GM06990 (cell line): ENCODE data around the gene ARHGAP22.

Experiments
- DNase-seq: peaks from one replicate; pipeline ENCODE4 v3.0.0-alpha.2; 2011; ENCODE audit not compliant: insufficient read length; ENCODE audit errors: extremely low read depth
- H3K27me3 ChIP-seq: replicated peaks from 2 replicates; pipeline ENCODE4 v1.6.0; 2011; ENCODE audit warnings: low read length; ENCODE audit not compliant: control insufficient read depth, insufficient read depth
- H3K36me3 ChIP-seq: 2 replicates; pipeline ENCODE4 v1.5.1; 2011; ENCODE audit warnings: low read length; ENCODE audit not compliant: control insufficient read depth, insufficient read depth
- H3K4me3 ChIP-seq: replicated peaks from 2 replicates; pipeline ENCODE4 v1.5.1; 2011; ENCODE audit warnings: low read depth, mild to moderate bottlenecking, control low read depth, low read length
- TF ChIP-seq, protein P1 (sequence below): IDR thresholded peaks from 2 replicates; pipeline ENCODE4 v1.5.1; 2011; ENCODE audit warnings: low read length, control low read depth, mild to moderate bottlenecking, inconsistent platforms; ENCODE audit not compliant: insufficient read depth, poor library complexity, severe bottlenecking

Gene ARHGAP22

DNA sequence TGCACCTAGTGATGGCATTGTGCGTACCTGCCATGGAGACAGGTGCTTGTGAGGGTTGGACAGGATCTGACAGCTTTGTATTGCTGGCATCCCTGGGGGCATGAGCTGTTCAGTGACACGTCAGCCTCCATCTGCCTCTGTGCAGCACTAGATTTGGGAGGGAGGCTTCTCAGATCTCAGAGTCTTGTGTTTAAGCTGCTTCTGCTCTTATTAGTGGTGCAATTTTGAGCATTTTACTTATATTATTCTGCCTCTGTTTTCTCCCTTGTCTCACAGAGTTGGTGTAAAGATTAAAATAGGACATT lies 5.1 kb downstream of the ARHGAP22 start:
- no peak for DNase-seq
- H3K27me3 ChIP-seq: no peaks in the 10 kb centered on the region; the same call in 1 of the 2 replicates
- TF ChIP-seq, protein P1, sequence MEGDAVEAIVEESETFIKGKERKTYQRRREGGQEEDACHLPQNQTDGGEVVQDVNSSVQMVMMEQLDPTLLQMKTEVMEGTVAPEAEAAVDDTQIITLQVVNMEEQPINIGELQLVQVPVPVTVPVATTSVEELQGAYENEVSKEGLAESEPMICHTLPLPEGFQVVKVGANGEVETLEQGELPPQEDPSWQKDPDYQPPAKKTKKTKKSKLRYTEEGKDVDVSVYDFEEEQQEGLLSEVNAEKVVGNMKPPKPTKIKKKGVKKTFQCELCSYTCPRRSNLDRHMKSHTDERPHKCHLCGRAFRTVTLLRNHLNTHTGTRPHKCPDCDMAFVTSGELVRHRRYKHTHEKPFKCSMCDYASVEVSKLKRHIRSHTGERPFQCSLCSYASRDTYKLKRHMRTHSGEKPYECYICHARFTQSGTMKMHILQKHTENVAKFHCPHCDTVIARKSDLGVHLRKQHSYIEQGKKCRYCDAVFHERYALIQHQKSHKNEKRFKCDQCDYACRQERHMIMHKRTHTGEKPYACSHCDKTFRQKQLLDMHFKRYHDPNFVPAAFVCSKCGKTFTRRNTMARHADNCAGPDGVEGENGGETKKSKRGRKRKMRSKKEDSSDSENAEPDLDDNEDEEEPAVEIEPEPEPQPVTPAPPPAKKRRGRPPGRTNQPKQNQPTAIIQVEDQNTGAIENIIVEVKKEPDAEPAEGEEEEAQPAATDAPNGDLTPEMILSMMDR: no peak
- H3K4me3 ChIP-seq: no peak overlapping the region
- no peaks in the 10 kb centered on the region for H3K36me3 ChIP-seq

GRCh38 chr10:48598936-48599829 lies 5.7 kb downstream of the ARHGAP22 start:
- no peak for DNase-seq
- H3K36me3 ChIP-seq: no peaks in the 10 kb centered on the region

DNA sequence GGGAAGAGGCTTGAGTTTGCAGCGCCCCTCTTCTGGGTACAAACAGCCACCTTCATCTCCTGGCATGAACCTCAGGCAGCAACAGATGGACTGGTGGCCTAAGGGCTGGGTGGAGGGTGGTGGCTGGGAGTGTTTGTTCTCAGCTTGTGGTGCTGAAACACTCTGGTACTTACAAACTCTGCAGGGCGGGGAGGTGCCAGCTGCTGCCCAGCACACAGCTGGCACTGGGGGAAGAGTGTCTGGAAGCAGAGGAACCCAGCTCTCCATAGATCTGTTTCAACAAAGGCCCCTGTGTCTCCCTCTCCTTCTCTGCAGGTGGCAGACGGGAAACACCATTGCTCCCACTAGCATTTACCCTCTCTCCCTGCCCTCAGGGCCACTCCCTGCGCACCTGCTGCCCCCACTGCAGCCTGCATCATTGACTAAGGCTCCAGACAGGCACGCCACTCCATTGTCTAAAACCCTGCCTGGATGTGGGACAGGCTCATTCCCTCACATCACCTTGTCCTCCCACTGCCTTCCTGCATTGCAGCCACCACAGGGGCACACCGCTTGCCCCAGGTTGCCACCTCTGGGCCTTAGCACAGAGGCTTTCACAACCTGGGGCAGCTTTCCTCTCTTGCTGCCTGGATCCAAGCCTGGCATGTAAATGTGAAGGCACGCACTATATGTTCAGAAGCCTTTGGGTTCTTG lies 6.5 kb downstream of the ARHGAP22 start:
- TF ChIP-seq, protein P1: no peak
- no peak overlapping the region for H3K4me3 ChIP-seq
- H3K36me3 ChIP-seq: no peaks in the 10 kb centered on the region
- peaks cover 1% of the 10 kb centered on the region for H3K27me3 ChIP-seq
- DNase-seq: no peak

More at GRCh38 chr10:48598936-48599829, 5.7 kb downstream of the ARHGAP22 start:
- Histone ChIP-seq H3K27me3 (peaks cover 1% of the 10 kb centered on the region), H3K4me3 (no peak overlapping the region)
- TF ChIP-seq, protein P1: no peak

- TF ChIP-seq, protein P1: no peak
- H3K4me3 ChIP-seq: no peak overlapping the region
- no peak for DNase-seq
- peaks cover 1% of the 10 kb centered on the region for H3K27me3 ChIP-seq
- no peaks in the 10 kb centered on the region for H3K36me3 ChIP-seq
Observed at GRCh38 chr10:48595539-48595932, 9.3 kb downstream of the ARHGAP22 start.

DNA sequence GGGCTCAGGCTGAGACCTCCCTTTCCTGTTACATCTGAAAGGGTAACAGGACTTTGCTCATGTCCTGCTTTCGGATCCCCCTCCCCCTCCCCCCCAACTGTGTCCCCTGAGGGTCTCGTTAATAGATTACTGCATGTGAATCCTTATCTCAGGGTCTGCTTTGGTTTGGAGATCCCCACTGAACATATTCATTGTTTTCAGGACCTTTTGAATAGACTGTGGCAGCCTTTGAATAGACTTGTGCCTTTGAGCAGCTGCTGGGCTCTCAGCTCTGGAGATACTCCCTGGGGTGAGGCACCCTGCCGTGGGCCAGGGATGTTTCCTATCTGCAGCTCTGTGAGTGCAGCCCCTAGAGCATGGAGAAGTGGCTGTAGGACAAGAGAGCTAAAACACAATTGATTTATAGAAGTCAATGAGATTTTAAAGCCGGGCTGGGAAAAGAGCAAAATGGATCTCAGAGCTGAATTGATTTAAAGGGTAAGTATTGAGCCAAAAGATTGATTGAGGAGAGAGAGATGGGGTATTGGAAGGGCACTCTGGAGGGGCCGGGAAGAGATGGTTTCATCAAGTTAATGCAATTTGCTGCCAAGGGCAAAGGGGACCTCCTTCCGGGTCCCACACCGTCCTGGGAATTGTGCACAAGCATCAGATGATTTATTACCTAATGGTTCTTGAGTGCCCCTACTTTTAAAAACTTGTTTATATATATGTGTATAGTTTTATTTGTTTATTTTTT lies 9.9 kb downstream of the ARHGAP22 start:
- H3K27me3 ChIP-seq: peaks cover 1% of the 10 kb centered on the region
- H3K36me3 ChIP-seq: no peaks in the 10 kb centered on the region
- TF ChIP-seq, protein P1: no peak
- H3K4me3 ChIP-seq: no peak overlapping the region
- no peak for DNase-seq
